Chondrocyte (in vitro differentiated cells): Measurements from ENCODE around the gene TFAP2A. TPM values are rescaled to one million over a fixed set of nuclear protein-coding genes. Genes with fewer than 3 reads are reported as not detected.

ENCODE experiments used
- DNase-seq: peaks from one replicate; pipeline ENCODE4 v3.0.0; 2021; ENCODE audit warnings: mixed read lengths, low spot score
- H3K27ac Mint-ChIP-seq: one replicate; pipeline ENCODE4 v1.8.0; 2021; ENCODE audit warnings: mild to moderate bottlenecking, moderate library complexity, mixed read lengths; ENCODE audit not compliant: unreplicated experiment
- H3K27me3 Mint-ChIP-seq: 2 replicates; pipeline ENCODE4 v1.8.0; 2021; ENCODE audit warnings: low read depth, mixed read lengths
- H3K36me3 Mint-ChIP-seq: 2 replicates; pipeline ENCODE4 v1.8.0; 2021; ENCODE audit warnings: low read depth, mixed read lengths
- H3K4me1 Mint-ChIP-seq: 2 replicates; pipeline ENCODE4 v1.8.0; 2021; ENCODE audit warnings: low read depth, mild to moderate bottlenecking, mixed read lengths
- H3K4me3 Mint-ChIP-seq: one replicate; pipeline ENCODE4 v1.8.0; 2021; ENCODE audit warnings: mild to moderate bottlenecking, moderate library complexity, mixed read lengths; ENCODE audit not compliant: unreplicated experiment
- H3K9me3 Mint-ChIP-seq: 2 replicates; pipeline ENCODE4 v1.8.0; 2021; ENCODE audit warnings: low read depth, mixed read lengths
- CTCF ChIP-seq: fragments of 200-600 bp; sonication (generic); IDR thresholded peaks from 2 replicates; pipeline ENCODE4 v1.5.0; 2021; ENCODE audit warnings: antibody characterized with exemption, mild to moderate bottlenecking, moderate library complexity
- total RNA-seq: library from RNA; stranded (reverse); gene quantifications from 3 replicates; pipeline ENCODE4 v1.2.1, GENCODE V29; 2021

Gene TFAP2A
- total RNA-seq, 1 donor from 2014 or later: 1.4 TPM

GRCh38 chr6:10395704-10396546 lies 18.9 kb downstream of the TFAP2A start:
- no peak for DNase-seq
- no peak overlapping the region for H3K4me3 Mint-ChIP-seq
- no peak overlapping the region for H3K27ac Mint-ChIP-seq
- peaks cover 23% of the 10 kb centered on the region for H3K4me1 Mint-ChIP-seq
- peaks cover 51% of the 10 kb centered on the region for H3K27me3 Mint-ChIP-seq
- H3K36me3 Mint-ChIP-seq: no peaks in the 10 kb centered on the region
- no peaks in the 10 kb centered on the region for H3K9me3 Mint-ChIP-seq
- TF ChIP-seq CTCF: no peak

- no peak for TF ChIP-seq CTCF
- H3K27me3 Mint-ChIP-seq: peaks cover 55% of the 10 kb centered on the region
- no peak overlapping the region for H3K27ac Mint-ChIP-seq
- no peaks in the 10 kb centered on the region for H3K36me3 Mint-ChIP-seq
- H3K4me3 Mint-ChIP-seq: no peak overlapping the region
- DNase-seq: no peak
- H3K4me1 Mint-ChIP-seq: peaks cover 18% of the 10 kb centered on the region
- no peaks in the 10 kb centered on the region for H3K9me3 Mint-ChIP-seq
Measured at GRCh38 chr6:10395171-10395703, 19.6 kb downstream of the TFAP2A start.

- H3K4me3 Mint-ChIP-seq: no peak overlapping the region
Measured at GRCh38 chr6:10393544-10394225, 21.2 kb downstream of the TFAP2A start.

GRCh38 chr6:10391799-10392198 lies 23.1 kb downstream of the TFAP2A start:
- no peaks in the 10 kb centered on the region for H3K9me3 Mint-ChIP-seq
- peaks cover 77% of the 10 kb centered on the region for H3K27me3 Mint-ChIP-seq
- H3K4me1 Mint-ChIP-seq: peaks cover 14% of the 10 kb centered on the region
- TF ChIP-seq CTCF: no peak
- H3K36me3 Mint-ChIP-seq: peaks cover 7% of the 10 kb centered on the region
- no peak overlapping the region for H3K27ac Mint-ChIP-seq
- no peak overlapping the region for H3K4me3 Mint-ChIP-seq
- no peak for DNase-seq

More at GRCh38 chr6:10393544-10394225, 21.2 kb downstream of the TFAP2A start:
- H3K36me3 Mint-ChIP-seq: peaks cover 7% of the 10 kb centered on the region
- H3K4me1 Mint-ChIP-seq: peaks cover 19% of the 10 kb centered on the region
- no peak overlapping the region for H3K27ac Mint-ChIP-seq
- no peak for DNase-seq
- H3K9me3 Mint-ChIP-seq: no peaks in the 10 kb centered on the region
- H3K27me3 Mint-ChIP-seq: peaks cover 65% of the 10 kb centered on the region
- no peak for TF ChIP-seq CTCF

- Mint-ChIP-seq H3K36me3 (peaks cover 7% of the 10 kb centered on the region), H3K9me3 (no peaks in the 10 kb centered on the region), H3K27me3 (peaks cover 82% of the 10 kb centered on the region), H3K27ac (no peak overlapping the region), H3K4me1 (peaks cover 14% of the 10 kb centered on the region), H3K4me3 (no peak overlapping the region)
- DNase-seq: no peak
- TF ChIP-seq CTCF: no peak
Measured at GRCh38 chr6:10391299-10391630, 23.6 kb downstream of the TFAP2A start.
